ENCODE measurements around the gene TMCO4.
A peak's percentile ranks its signal among the peaks of the same experiment; 100 is the strongest.
"Not testable (repeated sequence)": the region's sequence is repeated elsewhere in the genome, so short reads cannot be mapped to it uniquely, and the experiment has no call there.

TMCO4 gene

DNA sequence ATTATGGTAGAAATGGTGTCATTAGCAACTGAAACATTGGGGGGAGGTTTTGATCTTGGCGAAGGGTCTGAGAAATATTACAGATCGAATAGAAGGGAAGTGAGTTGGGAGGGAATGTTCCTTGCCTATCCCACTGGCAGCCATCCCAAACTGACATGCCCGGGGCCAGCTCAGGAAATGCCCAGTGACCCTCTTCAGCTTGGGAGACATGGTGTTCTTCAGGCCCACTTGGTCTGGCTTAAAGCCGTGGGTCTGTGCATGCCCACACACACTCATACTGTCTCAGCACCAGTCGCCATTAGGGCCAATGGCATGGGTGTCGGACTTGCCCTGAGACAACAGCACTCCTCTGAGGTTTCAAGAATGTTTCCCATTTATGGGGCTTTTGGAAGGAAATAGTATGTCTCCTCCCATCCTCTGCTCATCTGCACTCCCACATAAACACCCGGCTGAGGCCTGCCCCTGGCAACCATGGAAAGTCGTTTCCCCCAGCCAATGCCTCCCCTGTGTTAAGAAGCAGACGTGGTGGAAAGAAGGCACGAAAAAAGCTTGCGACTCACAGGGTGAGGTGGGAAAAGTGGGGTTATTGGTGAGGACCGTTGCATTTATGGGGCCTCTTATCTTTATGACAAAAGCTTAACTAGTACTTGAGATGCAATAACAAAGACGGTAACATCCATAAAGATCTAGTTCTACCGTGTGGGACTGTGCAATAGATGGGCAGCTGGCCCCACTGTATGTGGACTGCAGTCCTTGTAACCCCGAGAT lies 13.3 kb upstream of the TMCO4 start:
- DNase-seq: no peak

DNA sequence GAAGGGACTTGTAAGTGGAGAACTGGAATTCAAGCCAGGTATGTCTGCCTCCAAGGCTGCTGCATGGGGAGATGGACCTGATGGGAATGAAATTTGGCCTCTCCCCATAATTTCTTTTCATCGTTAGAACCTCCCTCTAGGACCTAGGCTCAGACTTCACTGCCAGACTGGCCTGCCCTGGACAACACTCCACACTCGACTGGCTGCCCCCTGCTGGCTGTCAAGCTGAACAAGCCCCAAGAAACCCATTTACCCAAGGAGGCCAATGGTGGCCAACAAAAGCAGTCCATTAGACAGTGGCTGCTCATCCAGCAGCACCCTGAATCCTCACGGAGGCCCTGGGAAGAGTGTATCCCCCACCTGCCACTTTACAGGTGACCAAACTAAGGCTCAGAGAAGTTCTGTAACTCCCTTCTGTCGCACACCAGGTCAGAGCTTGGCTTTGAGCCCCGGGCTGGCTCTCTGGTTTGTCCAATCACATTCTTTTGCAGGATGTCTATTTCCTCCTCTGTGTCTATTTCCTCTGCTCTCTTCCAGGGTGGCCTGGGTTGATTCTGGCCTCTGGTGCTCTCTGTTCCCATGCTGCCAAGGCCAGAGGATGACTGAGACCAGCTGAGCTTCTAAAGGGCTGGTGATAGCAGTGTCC lies 11.6 kb upstream of the TMCO4 start:
- DNase-seq: peak; percentile 51

GRCh38 chr1:19809044-19809750 lies 9.5 kb upstream of the TMCO4 start:
- DNase-seq: no peak

- no peak for DNase-seq
Observed at GRCh38 chr1:19808351-19808750, 8.6 kb upstream of the TMCO4 start.

GRCh38 chr1:19804831-19805251 lies 5.1 kb upstream of the TMCO4 start:
- no peak for DNase-seq

DNA sequence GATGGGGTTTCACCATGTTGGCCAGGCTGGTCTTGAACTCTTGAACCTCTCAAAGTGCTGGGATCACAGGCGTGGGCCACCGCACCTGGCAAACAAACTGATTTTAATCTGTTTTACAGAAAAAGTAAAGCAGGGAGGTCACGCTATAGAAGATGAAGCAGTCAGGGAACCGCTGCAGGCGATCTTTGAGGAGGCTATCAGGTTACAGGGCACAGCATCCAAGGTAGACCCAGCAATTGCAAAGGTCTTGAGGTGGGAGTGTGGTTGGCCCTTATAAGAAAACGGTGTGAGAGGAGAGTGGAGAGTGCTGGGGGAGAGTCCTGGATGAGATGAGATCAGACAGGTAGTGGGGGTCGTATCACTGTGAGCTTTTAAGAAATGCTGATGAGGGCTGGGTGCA lies 2.6 kb upstream of the TMCO4 start:
- no peak for DNase-seq

GRCh38 chr1:19800076-19800804 lies 524 bp upstream of the TMCO4 start:
- peak; percentile 45 for DNase-seq

DNA sequence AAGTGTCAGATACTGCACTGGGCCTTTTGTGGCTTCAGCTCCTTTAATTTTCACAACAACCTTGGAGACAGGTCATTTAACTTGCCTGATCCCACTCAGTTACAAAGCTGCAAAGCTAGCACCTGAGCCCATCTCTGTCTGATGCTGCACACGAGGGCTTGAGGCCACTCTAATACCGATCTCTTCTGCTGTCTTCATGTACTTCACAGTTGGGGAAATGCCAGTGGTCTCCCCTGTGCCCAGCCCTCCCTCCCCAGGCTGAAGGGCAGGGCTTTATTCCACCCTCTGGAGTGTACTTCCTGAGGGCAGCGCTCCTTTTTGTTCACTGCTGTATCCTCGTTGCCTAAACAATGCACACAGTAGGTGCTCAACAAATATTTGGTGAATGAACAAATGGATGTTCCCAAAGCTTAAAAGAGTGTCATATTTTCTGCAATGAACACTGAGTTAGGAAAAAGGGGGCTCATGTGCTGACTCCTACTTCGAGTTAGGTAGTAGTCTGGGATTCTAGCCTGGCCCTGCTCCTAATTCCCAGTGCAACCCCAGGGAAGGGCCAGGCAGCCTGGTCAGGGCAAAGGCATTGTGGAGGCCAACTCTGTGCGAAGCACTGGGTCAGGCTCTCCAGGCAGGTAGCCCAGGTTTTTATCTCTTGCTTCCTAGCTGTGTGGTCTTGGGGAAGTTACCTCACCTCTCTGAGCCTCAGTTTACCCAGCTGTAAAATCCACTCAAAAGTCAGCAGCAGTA lies 1.1 kb downstream of the TMCO4 start:
- no peak for DNase-seq

DNA sequence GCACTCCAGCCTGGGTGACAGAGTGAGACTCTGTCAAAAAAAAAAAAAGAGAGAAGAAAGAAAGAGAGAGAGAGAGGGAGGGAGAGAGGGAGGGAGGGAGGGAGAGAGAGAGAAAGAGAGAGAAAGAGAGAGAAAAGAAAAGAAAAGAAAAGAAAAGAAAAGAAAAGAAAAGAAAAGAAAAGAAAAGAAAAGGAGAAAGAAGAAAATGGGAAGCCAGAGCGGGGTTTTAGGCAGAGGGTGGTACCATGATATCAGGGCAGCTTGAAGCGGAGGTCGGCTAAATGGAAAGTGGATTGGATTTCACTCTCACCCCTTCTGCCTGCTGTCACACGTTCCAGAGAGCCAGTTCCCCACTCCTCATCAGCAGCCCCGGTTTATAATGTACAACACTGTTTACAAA lies 1.9 kb downstream of the TMCO4 start:
- DNase-seq: no peak

GRCh38 chr1:19794583-19794982 lies 5.1 kb downstream of the TMCO4 start:
- DNase-seq: no peak

DNA sequence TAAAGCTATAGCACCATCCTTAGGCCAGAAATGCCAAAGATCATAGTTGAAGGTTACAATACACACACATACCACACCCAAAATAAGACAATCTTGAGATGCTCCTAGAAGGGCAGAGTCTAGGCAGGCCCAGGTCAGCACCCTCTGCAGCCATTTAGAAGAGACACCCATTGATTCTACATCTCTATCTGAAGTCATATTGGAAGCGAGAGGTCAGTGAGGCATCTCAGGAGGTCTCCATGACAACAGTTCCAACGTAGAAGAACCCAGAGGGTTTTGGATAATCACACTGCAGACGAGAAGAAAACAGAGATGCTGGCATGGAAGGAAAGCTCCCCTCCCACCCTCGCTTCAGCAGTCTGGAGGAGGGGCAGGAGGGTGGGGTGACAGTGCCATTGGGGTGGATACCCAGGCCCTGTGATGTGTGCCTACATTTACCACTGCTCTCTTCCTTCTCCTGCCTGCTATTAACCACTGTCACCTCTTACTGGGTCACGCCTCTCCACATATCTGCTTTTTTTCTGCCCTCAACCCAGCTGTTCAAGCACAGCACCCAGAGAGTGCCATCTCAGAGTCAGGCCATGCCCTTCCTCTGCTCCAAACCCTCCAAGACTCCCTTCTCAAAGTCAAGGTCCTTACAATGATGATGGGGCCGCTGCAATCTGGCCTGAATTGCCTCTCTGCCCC lies 6.2 kb downstream of the TMCO4 start:
- DNase-seq: no peak

DNA sequence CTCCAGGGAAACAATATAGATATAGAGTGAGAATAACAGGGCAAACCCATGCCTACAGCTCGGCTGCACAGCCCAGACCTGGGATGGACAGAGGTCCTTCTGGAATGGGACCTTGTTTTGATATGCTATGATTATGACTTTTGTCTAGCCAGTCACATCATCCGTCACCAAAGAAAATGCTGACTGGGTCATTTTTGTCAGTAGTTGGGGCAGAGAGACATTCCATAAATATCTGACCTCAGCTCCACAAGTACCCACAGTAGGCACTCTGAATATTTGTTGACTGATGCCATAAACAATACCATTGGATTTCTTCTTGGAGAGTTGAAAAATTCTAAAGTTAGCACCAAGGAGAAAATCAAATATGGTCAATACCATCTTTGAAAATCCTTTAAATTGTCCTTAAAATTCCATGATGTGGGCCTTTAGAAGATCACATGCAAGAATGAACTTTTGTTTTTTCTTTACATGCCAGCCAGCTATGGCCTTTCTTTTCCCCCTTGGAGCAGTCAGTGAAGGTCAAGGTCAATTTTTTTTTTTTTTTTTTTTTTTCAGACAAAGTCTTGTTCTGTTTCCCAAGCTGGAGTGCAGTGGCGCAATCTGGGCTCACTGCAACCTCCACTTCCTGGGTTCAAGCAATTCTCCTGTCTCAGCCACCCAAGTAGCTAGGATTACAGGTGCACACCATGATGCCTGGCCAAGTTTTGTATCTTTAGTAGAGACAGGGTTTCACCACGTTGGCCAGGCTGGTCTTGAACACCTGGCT lies 7.3 kb downstream of the TMCO4 start:
- DNase-seq: no peak

DNA sequence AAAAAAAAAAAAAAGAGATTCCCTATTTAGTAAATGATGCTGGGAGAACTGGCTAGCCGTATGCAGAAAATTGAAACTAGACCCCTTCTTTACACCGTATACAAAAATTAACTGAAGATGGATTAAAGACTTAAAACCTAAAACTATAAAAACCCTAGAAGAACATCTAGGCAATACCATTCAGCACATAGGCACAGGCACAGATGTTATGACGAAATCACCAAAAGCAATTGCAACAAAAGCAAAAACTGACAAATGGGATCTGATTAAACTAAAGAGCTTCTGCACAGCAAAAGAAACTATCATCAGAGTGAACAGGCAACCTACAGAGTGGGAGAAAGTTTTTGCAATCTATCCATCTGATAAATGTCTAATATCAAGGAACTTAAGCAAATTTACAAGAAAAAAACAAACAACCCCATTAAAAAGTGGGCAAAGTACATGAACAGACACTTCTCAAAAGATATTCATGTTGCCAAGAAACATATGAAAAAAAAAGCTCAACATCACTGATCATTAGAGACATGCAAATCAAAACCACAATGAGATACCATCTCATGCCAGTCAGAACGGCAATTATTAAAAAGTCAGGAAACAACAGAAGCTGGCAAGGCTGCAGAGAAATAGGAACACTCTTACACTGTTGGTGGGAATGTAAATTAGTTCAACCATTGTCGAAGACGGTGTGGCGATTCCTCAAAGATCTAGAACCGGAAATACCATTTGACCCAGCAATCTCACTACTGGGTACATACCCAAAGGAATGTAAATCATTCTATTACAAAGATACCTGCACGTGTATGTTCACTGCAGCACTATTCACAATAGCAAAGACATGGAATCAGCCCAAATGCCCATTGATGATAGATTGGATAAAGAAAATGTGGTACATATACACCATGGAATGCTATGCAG lies 9.4 kb downstream of the TMCO4 start:
- not testable (repeated sequence) for DNase-seq

GRCh38 chr1:19786988-19787423 lies 12.7 kb downstream of the TMCO4 start:
- DNase-seq: no peak

GRCh38 chr1:19785660-19786059 lies 14.1 kb downstream of the TMCO4 start:
- no peak for DNase-seq

GRCh38 chr1:19780267-19780877 lies 19.3 kb downstream of the TMCO4 start:
- DNase-seq: no peak

- DNase-seq: no peak
Observed at GRCh38 chr1:19776933-19777332, 22.8 kb downstream of the TMCO4 start.

GRCh38 chr1:19776287-19776686 lies 23.4 kb downstream of the TMCO4 start:
- no peak for DNase-seq

- no peak for DNase-seq
Observed at GRCh38 chr1:19775831-19776230, 23.9 kb downstream of the TMCO4 start.

- DNase-seq: no peak
Observed at GRCh38 chr1:19775317-19775716, 24.4 kb downstream of the TMCO4 start.
